H9 (cell line): ENCODE results near the gene KLF15. TPM values are rescaled to one million over a fixed set of nuclear protein-coding genes. Genes with fewer than 3 reads are reported as not detected.

Experiments used
- DNase-seq: peaks from one replicate; pipeline ENCODE4 v3.0.0-alpha.2; 2017
- H2AFZ ChIP-seq: one replicate; pipeline ENCODE4 v1.6.1; 2013; ENCODE audit warnings: mild to moderate bottlenecking, low read length, control low read depth, moderate library complexity
- H2AK5ac ChIP-seq: 2 replicates; pipeline ENCODE4 v1.6.1; 2013; ENCODE audit warnings: low read length, control low read depth, mixed read lengths; ENCODE audit not compliant: insufficient read length
- H2BK120ac ChIP-seq: one replicate; pipeline ENCODE4 v1.6.1; 2013; ENCODE audit warnings: low read depth, mild to moderate bottlenecking, low read length, control low read depth, inconsistent platforms; ENCODE audit not compliant: poor library complexity, severe bottlenecking
- H2BK12ac ChIP-seq: 2 replicates; pipeline ENCODE4 v1.6.1; 2013; ENCODE audit warnings: low read length, control low read depth, mixed read lengths, low read depth; ENCODE audit not compliant: insufficient read length
- H2BK15ac ChIP-seq: 2 replicates; pipeline ENCODE4 v1.6.1; 2013; ENCODE audit warnings: low read depth, low read length, control low read depth
- H2BK20ac ChIP-seq: one replicate; pipeline ENCODE4 v1.6.1; 2013; ENCODE audit warnings: low read depth, mild to moderate bottlenecking, low read length, control low read depth, inconsistent platforms; ENCODE audit not compliant: poor library complexity, severe bottlenecking
- H2BK5ac ChIP-seq: 2 replicates; pipeline ENCODE4 v1.6.1; 2013; ENCODE audit warnings: low read length, control low read depth, mixed read lengths; ENCODE audit not compliant: insufficient read length
- H3K14ac ChIP-seq: 2 replicates; pipeline ENCODE4 v1.6.1; 2013; ENCODE audit warnings: low read length, control low read depth; ENCODE audit not compliant: insufficient read depth
- H3K18ac ChIP-seq: 2 replicates; pipeline ENCODE4 v1.6.1; 2013; ENCODE audit warnings: low read depth, mild to moderate bottlenecking, mixed read lengths, low read length, control low read depth; ENCODE audit not compliant: insufficient read length
- H3K23ac ChIP-seq: 2 replicates; pipeline ENCODE4 v1.6.1; 2013; ENCODE audit warnings: low read length, control low read depth, mixed read lengths, low read depth; ENCODE audit not compliant: insufficient read length
- H3K23me2 ChIP-seq: 2 replicates; pipeline ENCODE4 v1.6.1; 2013; ENCODE audit warnings: low read depth, mild to moderate bottlenecking, mixed read lengths, low read length, control low read depth; ENCODE audit not compliant: insufficient read length, poor library complexity, severe bottlenecking
- H3K27ac ChIP-seq: 2 replicates; pipeline ENCODE4 v1.5.1; 2013; ENCODE audit warnings: low read length, control low read depth, mixed read lengths, low read depth; ENCODE audit not compliant: insufficient read length
- H3K27me3 ChIP-seq: 2 replicates; pipeline ENCODE4 v1.6.1; 2013; ENCODE audit warnings: low read length, control low read depth, inconsistent platforms; ENCODE audit not compliant: insufficient read depth
- H3K4ac ChIP-seq: 2 replicates; pipeline ENCODE4 v1.6.1; 2013; ENCODE audit warnings: low read depth, mild to moderate bottlenecking, control low read depth, inconsistent platforms, low read length, moderate library complexity
- H3K4me1 ChIP-seq: 2 replicates; pipeline ENCODE4 v1.6.1; 2013; ENCODE audit warnings: low read length, control low read depth, inconsistent platforms; ENCODE audit not compliant: insufficient read depth
- H3K4me2 ChIP-seq: 2 replicates; pipeline ENCODE4 v1.6.1; 2013; ENCODE audit warnings: low read length, control low read depth, mixed read lengths; ENCODE audit not compliant: insufficient read length, insufficient read depth
- H3K56ac ChIP-seq: 2 replicates; pipeline ENCODE4 v1.6.1; 2013; ENCODE audit warnings: low read depth, mild to moderate bottlenecking, mixed read lengths, low read length, control low read depth; ENCODE audit not compliant: insufficient read length
- H3K79me1 ChIP-seq: 2 replicates; pipeline ENCODE4 v1.6.1; 2013; ENCODE audit warnings: low read depth, mild to moderate bottlenecking, moderate library complexity, low read length, control low read depth, inconsistent platforms; ENCODE audit not compliant: insufficient read depth, poor library complexity, severe bottlenecking
- H3K79me2 ChIP-seq: 2 replicates; pipeline ENCODE4 v1.6.1; 2013; ENCODE audit warnings: low read length, control low read depth, inconsistent platforms; ENCODE audit not compliant: insufficient read depth
- H3K9ac ChIP-seq: 2 replicates; pipeline ENCODE4 v1.6.1; 2013; ENCODE audit warnings: low read length, control low read depth, mixed read lengths; ENCODE audit not compliant: insufficient read length; ENCODE audit errors: extremely low read depth
- H3K9me3 ChIP-seq: one replicate; pipeline ENCODE4 v1.6.1; 2013; ENCODE audit warnings: low read depth, low read length, inconsistent platforms; ENCODE audit not compliant: control insufficient read depth
- H3T11ph ChIP-seq: one replicate; pipeline ENCODE4 v1.6.1; 2013; ENCODE audit warnings: mild to moderate bottlenecking, low read length, control low read depth, inconsistent platforms
- H4K20me1 ChIP-seq: one replicate; pipeline ENCODE4 v1.6.1; 2013; ENCODE audit not compliant: control insufficient read depth, insufficient read length, insufficient read depth
- H4K5ac ChIP-seq: 2 replicates; pipeline ENCODE4 v1.6.1; 2013; ENCODE audit warnings: low read depth, mild to moderate bottlenecking, mixed read lengths, low read length, control low read depth; ENCODE audit not compliant: insufficient read length
- H4K8ac ChIP-seq: replicated peaks from 2 replicates; pipeline ENCODE4 v1.6.1; 2013; ENCODE audit warnings: low read length, control low read depth, mixed read lengths, low read depth; ENCODE audit not compliant: insufficient read length
- H4K91ac ChIP-seq: 2 replicates; pipeline ENCODE4 v1.6.1; 2013; ENCODE audit warnings: low read depth, mild to moderate bottlenecking, moderate library complexity, mixed read lengths, low read length, control low read depth; ENCODE audit not compliant: insufficient read length
- H3K27ac Mint-ChIP-seq, 3 experiments: 2 replicates in 2 of 3; 3 replicates in 1 of 3; pipeline ENCODE4 v1.8.0; 2020 to 2021; ENCODE audit warnings: mixed read lengths in 3 of 3, mild to moderate bottlenecking in 1 of 3, moderate library complexity in 1 of 3
- H3K27me3 Mint-ChIP-seq: 2 replicates; pipeline ENCODE4 v1.8.0; 2021; ENCODE audit warnings: low read depth, mild to moderate bottlenecking, moderate library complexity, mixed read lengths
- H3K36me3 Mint-ChIP-seq, 3 experiments: 2 replicates in 2 of 3; 3 replicates in 1 of 3; pipeline ENCODE4 v1.8.0; 2020 to 2021; ENCODE audit warnings: low read depth in 3 of 3, mixed read lengths in 3 of 3; ENCODE audit not compliant: insufficient read depth in 1 of 3
- H3K4me1 Mint-ChIP-seq, 2 experiments: 2 replicates each; pipeline ENCODE4 v1.8.0; 2020; ENCODE audit warnings: mixed read lengths in 2 of 2
- H3K4me3 Mint-ChIP-seq, 2 experiments: 2 replicates in 1 of 2; 3 replicates in 1 of 2; pipeline ENCODE4 v1.8.0; 2020 to 2021; ENCODE audit warnings: mild to moderate bottlenecking in 2 of 2, mixed read lengths in 2 of 2, moderate library complexity in 1 of 2
- H3K9me3 Mint-ChIP-seq, 2 experiments: 2 replicates in 1 of 2; 3 replicates in 1 of 2; pipeline ENCODE4 v1.8.0; 2020; ENCODE audit warnings: mild to moderate bottlenecking in 2 of 2, mixed read lengths in 2 of 2, moderate library complexity in 1 of 2
- CTCF ChIP-seq: fragments of 200-600 bp; sonication (generic); conservative IDR thresholded peaks from 3 replicates; pipeline ENCODE4 v1.8.0; 2021; ENCODE audit warnings: antibody characterized with exemption, mild to moderate bottlenecking
- WGBS: extraction: QIAGEN DNeasy Blood & Tissue Kit; methylation state at CpG from one replicate; pipeline ENCODE4 v1.1.7; 2013; ENCODE audit warnings: missing lambda C conversion rate, low lambda C conversion rate, mixed read lengths; ENCODE audit not compliant: insufficient read length; ENCODE audit errors: extremely low coverage; 5-methylcytosine and 5-hydroxymethylcytosine counted together
- total RNA-seq: library from RNA; stranded (reverse); gene quantifications from 2 replicates; pipeline ENCODE4 v1.2.1, GENCODE V29; 2021

KLF15 gene
- total RNA-seq, 1 experiment from 2014 or later, result 10.8 TPM

GRCh38 chr3:126346466-126346865 lies 10.7 kb downstream of the KLF15 start:
- Histone ChIP-seq H2BK15ac (no peak overlapping the region), H3K23ac (no peak overlapping the region), H2BK5ac (no peak overlapping the region), H3K18ac (no peak overlapping the region), H2AK5ac (no peak overlapping the region), H2BK20ac (no peak overlapping the region), H4K20me1 (no peaks in the 10 kb centered on the region), H3K79me2 (no peaks in the 10 kb centered on the region), H3K23me2 (no peaks in the 10 kb centered on the region), H3K4ac (no peak overlapping the region), H3K9me3 (no peaks in the 10 kb centered on the region), H2BK12ac (no peak overlapping the region), H3K27ac (no peak overlapping the region), H3K79me1 (no peaks in the 10 kb centered on the region), H4K5ac (no peak overlapping the region), H3K56ac (no peak overlapping the region), H3K14ac (no peak overlapping the region), H3T11ph (no peak overlapping the region), H3K4me2 (no peak overlapping the region), H3K9ac (no peak overlapping the region), H4K8ac (no peak overlapping the region), H3K4me1 (no peaks in the 10 kb centered on the region), H2BK120ac (no peak overlapping the region), H3K27me3 (no peaks in the 10 kb centered on the region), H4K91ac (no peak overlapping the region), H2AFZ (no peak overlapping the region)
- H3K9me3 Mint-ChIP-seq, result no peaks in the 10 kb centered on the region
- no peak for DNase-seq
- WGBS, result no CpG with 5 or more reads among the region's 2 CpGs
- no peaks in the 10 kb centered on the region; the same call in 1 of the 2 replicates for H3K27me3 Mint-ChIP-seq
- H3K36me3 Mint-ChIP-seq, result peaks cover 5 to 17% (median 6%) of the 10 kb centered on the region in 3 experiments; a peak in 6 of 7 replicates
- no peak for TF ChIP-seq CTCF
- peaks cover 6 to 11% of the 10 kb centered on the region in 2 experiments for H3K4me1 Mint-ChIP-seq
- no peak overlapping the region for H3K4me3 Mint-ChIP-seq
- H3K27ac Mint-ChIP-seq, result no peak overlapping the region; a peak in 1 of 7 replicates
